Measurements from ENCODE around the gene NAPB. TPM values are rescaled to one million over a fixed set of nuclear protein-coding genes. Genes with fewer than 3 reads are reported as not detected.

Gene NAPB
- total RNA-seq, 1 donor from 2014 or later, result 7.5 TPM

DNA sequence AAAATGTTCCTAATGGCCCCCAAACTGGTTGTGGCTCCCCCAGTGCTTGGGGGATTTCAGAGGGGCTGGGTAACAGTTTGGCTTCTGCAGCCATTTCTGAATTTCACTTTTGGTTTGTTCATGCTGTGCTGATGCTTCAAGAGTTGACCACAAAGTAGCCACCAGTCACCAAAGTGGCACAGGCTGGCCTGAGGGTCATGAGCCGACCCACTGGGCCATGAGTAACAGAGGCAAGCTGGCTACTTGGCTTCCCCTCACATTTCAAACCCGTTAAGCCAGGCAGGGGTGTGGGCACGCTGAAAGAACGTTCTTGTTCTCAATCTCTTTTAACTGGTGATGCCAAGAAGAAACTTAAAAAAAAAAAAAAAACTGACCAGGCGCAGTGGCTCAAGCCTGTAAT, 85.8 kb downstream of the NAPB start:
- Mint-ChIP-seq H3K4me1 (ENCODE audit: low read depth) (no peaks in the 10 kb centered on the region), H3K27me3 (ENCODE audit: low read depth) (no peaks in the 10 kb centered on the region), H3K9me3 (ENCODE audit: low read depth) (no peaks in the 10 kb centered on the region), H3K27ac (ENCODE audit: unreplicated experiment) (no peak overlapping the region), H3K4me3 (ENCODE audit: unreplicated experiment) (no peak overlapping the region), H3K36me3 (ENCODE audit: low read depth) (no peaks in the 10 kb centered on the region)
- DNase-seq (ENCODE audit: low spot score), result no peak
- TF ChIP-seq, protein P1, sequence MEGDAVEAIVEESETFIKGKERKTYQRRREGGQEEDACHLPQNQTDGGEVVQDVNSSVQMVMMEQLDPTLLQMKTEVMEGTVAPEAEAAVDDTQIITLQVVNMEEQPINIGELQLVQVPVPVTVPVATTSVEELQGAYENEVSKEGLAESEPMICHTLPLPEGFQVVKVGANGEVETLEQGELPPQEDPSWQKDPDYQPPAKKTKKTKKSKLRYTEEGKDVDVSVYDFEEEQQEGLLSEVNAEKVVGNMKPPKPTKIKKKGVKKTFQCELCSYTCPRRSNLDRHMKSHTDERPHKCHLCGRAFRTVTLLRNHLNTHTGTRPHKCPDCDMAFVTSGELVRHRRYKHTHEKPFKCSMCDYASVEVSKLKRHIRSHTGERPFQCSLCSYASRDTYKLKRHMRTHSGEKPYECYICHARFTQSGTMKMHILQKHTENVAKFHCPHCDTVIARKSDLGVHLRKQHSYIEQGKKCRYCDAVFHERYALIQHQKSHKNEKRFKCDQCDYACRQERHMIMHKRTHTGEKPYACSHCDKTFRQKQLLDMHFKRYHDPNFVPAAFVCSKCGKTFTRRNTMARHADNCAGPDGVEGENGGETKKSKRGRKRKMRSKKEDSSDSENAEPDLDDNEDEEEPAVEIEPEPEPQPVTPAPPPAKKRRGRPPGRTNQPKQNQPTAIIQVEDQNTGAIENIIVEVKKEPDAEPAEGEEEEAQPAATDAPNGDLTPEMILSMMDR (IDR thresholded peaks at IDR 0.05), result no peak

DNA sequence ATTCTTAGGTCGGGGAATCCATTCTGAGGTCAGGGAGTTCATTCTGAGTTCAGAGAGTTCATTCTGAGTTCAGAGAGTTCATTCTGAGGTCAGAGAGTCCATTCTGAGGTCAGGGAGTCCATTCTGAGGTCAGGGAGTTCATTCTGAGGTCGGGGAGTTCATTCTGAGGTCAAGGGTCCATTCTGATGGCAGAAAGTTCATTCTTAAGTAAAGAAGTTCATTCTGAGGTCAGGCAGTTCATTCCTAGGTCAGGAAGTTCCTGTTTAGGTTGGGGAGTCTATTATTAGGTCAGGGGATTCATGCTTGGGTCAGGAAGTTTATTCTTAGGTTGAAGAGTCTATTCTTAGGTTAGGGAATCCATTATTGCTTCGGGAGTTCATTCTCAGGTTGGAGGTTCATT, 87.2 kb downstream of the NAPB start:
- no peaks in the 10 kb centered on the region for H3K36me3 Mint-ChIP-seq (ENCODE audit: low read depth)
- no peak overlapping the region for H3K4me3 Mint-ChIP-seq (ENCODE audit: unreplicated experiment)
- no peaks in the 10 kb centered on the region for H3K4me1 Mint-ChIP-seq (ENCODE audit: low read depth)
- H3K9me3 Mint-ChIP-seq (ENCODE audit: low read depth), result peaks cover 4% of the 10 kb centered on the region
- no peaks in the 10 kb centered on the region for H3K27me3 Mint-ChIP-seq (ENCODE audit: low read depth)
- no peak for DNase-seq (ENCODE audit: low spot score)
- TF ChIP-seq, protein P1 (IDR thresholded peaks at IDR 0.05), result no peak
- no peak overlapping the region for H3K27ac Mint-ChIP-seq (ENCODE audit: unreplicated experiment)

DNA sequence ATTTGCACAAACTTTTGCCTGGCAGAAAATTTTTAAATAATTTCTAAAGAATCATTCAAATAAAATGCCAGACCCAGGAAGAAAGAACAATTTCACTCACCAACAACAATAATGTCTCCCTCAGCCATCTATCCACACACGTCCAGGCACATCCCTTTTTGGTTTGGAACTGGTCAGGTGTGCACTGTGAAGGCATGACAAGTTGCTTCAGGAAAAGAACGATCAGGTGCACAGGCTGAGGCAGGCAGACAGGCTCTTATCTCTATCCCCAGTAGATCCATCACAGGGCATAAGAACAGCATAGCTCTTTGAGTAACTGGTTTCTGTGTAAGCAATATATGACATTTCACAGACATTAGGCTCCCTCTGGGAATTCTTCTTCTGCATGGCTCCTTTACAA, 88.8 kb downstream of the NAPB start:
- H3K4me3 Mint-ChIP-seq (ENCODE audit: unreplicated experiment), result no peak overlapping the region
- no peaks in the 10 kb centered on the region for H3K27me3 Mint-ChIP-seq (ENCODE audit: low read depth)
- H3K9me3 Mint-ChIP-seq (ENCODE audit: low read depth), result peaks cover 4% of the 10 kb centered on the region
- no peaks in the 10 kb centered on the region for H3K36me3 Mint-ChIP-seq (ENCODE audit: low read depth)
- H3K4me1 Mint-ChIP-seq (ENCODE audit: low read depth), result no peaks in the 10 kb centered on the region
- H3K27ac Mint-ChIP-seq (ENCODE audit: unreplicated experiment), result no peak overlapping the region
- TF ChIP-seq, protein P1 (IDR thresholded peaks at IDR 0.05), result no peak
- no peak for DNase-seq (ENCODE audit: low spot score)

DNA sequence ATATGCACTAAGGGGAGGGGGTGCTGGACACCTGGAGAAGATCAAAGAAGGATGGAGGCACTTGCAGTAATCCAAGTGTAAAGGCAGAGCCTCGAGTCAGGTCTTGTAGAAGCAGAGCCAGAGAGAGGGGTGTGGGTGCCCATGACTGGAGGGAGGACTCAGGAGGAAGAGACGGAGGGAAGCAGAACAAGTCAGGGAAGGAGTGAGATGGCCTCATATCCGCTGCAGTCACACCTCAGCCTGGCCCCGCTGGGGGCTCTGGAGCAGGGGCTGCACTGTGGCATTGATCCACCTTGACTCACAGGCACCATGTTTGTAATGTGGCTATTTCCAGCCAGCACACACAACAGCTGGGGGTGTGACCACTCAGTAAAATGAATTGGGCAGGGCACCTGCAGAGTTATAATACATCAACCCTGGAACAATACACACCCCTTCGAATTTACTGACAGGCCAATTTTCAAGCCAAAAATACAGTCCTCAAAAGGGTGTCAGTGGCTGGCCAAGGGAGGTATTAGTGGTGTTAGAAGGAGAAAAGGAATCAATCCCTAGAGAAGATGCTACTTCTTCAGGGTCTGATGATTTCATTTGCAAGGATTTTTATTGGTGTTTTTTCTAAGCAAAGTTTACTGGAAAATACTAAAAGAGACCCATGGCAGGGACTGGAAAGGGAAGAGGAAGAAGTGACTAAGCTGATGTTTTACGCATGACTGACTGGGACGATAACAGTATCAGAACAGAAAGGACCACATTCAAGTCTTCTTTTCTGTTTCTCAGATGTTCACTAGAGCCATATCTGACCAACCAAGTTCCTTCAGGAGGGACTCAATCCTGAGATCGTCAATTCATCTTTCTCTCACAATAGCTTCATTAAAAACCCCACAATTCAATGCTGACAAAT, 89.6 kb downstream of the NAPB start:
- Mint-ChIP-seq H3K27ac (ENCODE audit: unreplicated experiment) (no peak overlapping the region), H3K4me1 (ENCODE audit: low read depth) (no peaks in the 10 kb centered on the region), H3K9me3 (ENCODE audit: low read depth) (peaks cover 4% of the 10 kb centered on the region), H3K36me3 (ENCODE audit: low read depth) (no peaks in the 10 kb centered on the region), H3K4me3 (ENCODE audit: unreplicated experiment) (no peak overlapping the region), H3K27me3 (ENCODE audit: low read depth) (no peaks in the 10 kb centered on the region)
- DNase-seq (ENCODE audit: low spot score), result no peak
- TF ChIP-seq, protein P1 (IDR thresholded peaks at IDR 0.05), result no peak

DNA sequence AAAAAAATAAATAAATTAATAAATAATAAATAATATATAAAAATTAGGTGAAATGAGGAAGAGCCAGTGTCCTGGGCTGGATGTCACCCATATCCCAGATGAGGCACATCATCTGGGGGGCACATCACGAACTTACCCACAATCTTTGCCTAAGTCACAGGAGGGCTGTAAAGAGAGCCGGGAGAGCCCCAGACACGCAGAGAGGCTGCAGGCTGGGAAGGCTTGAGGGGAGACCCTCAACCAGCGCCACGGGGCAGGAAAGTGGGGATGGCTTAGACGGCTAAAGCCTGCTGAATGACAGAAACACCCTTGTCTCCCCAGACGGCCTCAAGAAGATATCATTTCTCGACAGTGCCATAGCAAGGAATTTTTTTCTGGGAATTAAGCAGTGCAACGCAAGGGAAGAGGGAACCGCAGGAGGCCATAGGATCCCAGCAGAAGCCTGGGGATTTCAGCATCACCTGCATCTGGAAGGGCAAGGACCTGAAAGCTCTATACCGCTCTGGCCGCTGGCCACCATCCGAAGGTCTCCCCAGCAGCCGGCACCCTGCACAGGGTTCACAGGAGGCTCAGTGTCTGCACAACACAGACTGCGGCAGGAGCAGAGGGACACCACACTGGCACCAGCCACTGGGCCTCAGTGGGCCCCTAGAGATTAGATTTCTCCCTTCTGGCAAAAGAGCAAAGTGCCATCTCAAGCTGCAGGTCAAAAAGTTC, 93.5 kb downstream of the NAPB start:
- TF ChIP-seq, protein P1 (IDR thresholded peaks at IDR 0.05), result no peak
- no peak for DNase-seq (ENCODE audit: low spot score)
- Mint-ChIP-seq H3K27ac (ENCODE audit: unreplicated experiment) (no peak overlapping the region), H3K27me3 (ENCODE audit: low read depth) (no peaks in the 10 kb centered on the region), H3K9me3 (ENCODE audit: low read depth) (peaks cover 4% of the 10 kb centered on the region), H3K36me3 (ENCODE audit: low read depth) (no peaks in the 10 kb centered on the region), H3K4me3 (ENCODE audit: unreplicated experiment) (no peak overlapping the region), H3K4me1 (ENCODE audit: low read depth) (no peaks in the 10 kb centered on the region)

All from chondrocyte (in vitro differentiated cells).